Smooth muscle cell of the brain vasculature (primary cell): Measurements from ENCODE around the gene SMIM1.
"Not testable (repeated sequence)": the region's sequence is repeated elsewhere in the genome, so short reads cannot be mapped to it uniquely, and the experiment has no call there.

Experiments
- DNase-seq: peaks from one replicate; pipeline ENCODE4 v3.0.0-alpha.2; 2012; ENCODE audit warnings: low read depth, low spot score

SMIM1 gene

DNA sequence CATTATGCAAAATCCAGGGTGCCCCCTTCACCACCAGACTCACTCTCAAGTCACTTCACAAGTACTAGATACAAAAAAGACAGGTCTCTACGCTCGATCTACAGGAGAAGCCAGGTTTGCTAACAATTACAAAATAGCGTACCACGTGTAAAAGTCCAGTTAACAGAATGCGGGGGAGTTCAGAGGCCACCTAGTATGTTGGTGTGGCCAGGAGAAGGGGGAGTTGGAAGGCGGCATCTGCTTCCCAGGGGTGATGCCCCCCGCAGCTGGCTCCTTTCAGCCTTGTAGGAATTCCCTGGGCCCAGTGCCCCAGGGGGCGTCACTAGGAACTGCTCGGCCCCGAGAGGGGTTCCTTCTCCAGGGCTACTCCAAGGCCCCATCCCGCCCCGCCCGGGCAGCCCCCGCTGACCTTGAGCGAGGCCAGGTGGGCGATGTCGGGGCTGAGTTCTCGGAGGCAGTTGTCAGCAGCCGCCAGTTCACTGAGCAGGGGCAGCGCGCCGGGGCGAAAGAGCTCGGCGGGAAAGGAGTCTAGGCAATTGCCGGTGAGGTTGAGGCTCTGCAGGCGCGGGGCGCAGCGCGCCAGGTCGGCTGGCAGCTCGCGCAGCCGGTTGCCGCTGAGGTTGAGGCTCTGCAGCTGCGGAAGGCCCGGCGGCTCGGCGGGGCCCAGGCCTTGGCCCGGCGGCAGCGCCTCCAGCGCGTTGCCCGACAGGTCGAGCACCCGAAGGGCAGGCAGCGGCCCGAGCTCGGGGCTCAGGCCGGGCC is 23.1 kb downstream of the SMIM1 start:
- no peak for DNase-seq

DNA sequence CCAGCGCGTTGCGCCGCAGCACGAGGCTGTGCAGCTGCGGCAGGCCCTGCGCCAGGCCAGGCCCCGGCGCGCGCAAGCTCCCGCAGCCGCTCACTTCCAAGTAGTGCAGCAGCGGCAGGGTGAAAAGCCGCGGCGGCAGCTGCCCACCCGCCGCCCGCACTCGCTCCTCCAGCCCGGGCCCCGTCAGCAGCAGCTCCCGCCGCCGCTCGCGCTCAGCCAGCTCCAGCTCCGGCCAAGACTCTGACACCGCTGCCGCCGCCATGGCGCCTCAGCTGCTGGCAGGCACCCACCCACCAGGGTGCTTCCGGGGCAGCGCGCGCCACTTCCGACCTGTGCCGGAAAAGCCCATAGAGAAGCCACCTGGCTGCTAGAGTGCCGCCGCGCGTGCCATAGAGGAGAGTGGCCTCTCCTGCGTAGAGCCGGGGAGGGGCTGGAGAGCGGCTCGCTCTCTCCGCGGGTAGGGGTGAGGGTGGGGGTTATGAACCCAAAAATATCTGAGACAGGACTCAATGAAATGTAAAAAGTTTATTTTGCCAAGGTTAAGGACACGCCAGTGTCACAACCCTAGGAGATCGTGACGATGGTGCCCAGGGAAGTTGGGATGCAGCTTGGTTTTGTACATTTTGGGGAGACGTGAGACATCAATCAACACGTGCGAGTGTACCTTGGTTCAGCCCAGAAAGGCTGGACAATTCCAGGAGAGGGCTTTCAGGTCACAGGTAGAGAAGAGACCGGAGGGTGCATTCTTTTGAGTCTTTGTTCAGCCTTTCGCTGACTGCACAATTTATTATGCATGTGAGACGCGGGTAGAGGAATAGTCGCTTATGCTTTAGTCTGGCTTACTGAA is 23.9 kb downstream of the SMIM1 start, which contains the start of gene LRRC47:
Gene LRRC47, minus strand, starts transcription at position 284 of the 847 bp plus-strand sequence. Its CDS starts 22 bp downstream, at position 262.
- peak; percentile 57 for DNase-seq

DNA sequence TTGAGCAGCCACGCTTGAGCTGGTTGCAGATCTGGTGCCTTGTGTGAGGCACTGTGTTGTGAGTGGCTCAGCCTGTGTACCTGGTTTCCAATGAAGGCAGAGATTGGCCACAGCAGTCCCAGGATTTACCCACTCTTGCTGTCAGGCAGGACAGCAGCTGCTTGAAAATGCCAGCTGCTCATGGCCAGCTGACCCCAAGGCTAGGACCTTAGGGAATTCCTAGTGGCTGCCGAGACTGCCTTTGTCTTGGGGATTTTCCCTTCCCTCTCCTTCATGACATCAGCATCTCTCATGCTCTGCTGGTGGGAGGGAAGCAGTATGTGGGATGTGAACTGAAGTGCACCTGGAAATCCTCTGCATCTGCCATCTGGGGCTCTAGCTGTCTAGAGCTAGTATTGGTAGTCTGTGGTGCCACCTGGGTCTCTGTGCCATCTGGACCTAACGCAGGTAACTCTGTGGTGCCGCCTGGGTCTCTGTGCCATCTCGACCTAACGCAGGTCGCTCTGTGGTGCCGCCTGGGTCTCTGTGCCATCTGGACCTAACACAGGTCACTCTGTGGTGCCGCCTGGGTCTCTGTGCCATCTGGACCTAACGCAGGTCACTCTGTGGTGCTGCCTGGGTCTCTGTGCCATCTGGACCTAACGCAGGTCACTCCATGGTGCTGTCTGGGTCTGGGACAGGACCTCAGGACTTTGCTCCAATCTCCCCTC is 27.6 kb downstream of the SMIM1 start:
- no peak for DNase-seq

DNA sequence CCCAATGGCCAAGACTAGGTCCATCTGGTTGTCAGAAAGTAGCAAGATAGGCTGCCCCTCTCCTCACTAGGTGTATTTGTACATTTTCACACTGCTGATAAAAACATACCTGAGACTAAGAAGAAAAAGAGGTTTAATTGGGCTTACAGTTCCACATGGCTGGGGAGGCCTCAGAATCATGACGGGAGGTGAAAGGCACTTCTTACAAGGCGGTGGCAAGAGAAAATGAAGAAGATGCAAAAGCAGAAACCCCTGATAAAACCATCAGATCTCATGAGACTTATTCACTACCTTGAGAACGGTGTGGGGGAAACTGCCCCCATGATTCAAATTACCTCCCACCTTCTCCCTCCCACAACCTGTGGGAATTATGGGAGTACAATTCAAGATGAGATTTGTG is 28.2 kb downstream of the SMIM1 start:
- DNase-seq: not testable (repeated sequence)

DNA sequence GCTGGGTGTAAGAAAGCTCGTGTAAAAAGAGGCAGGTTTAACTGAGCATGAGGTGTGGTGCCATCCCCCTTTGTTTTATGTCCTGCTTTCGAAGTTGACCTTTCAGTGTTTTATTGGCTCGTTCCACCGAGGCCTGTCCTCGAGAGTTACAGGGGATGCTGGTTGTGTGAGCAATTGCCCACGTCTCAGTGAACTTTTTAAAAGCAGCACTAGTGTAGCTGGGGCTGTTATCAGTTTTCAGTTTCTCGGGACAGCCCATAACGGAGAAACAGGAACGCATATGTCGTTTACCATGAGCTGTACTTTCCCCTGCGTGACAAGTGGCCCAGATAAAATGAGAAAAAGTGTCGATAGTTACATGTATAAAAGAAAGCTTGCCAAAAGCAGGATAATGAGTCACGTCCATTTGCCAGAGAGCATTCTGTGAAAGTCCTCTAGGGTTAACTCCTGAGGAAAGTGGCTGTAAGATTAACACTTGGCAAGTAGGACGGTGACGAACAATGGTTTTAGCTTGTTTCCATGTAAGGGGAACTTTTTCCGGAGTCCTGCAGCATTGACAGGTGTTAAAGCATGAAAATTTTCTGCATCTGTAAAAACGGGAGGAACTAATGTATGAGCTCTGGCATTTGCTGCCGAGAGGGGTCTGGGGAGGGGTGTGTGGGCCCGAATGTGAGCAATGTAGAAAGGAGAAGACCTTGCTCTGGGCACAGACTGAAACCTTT is 31.5 kb downstream of the SMIM1 start:
- no peak for DNase-seq

DNA sequence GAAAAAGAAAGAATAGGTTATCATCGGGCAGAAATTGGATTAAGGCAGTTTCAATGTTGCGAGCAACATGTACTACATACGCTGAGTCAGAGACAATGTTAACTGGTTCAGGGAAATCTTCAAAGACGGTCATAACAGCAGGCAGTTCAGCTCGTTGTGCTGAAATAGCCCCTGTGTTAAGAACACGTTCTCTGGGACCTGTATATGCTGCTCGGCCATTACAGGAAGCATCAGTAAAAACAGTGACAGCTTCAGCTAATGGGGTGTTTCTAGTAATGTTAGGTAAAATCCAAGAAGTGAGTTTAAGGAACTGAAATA is 32.0 kb downstream of the SMIM1 start:
- DNase-seq: not testable (repeated sequence)

DNA sequence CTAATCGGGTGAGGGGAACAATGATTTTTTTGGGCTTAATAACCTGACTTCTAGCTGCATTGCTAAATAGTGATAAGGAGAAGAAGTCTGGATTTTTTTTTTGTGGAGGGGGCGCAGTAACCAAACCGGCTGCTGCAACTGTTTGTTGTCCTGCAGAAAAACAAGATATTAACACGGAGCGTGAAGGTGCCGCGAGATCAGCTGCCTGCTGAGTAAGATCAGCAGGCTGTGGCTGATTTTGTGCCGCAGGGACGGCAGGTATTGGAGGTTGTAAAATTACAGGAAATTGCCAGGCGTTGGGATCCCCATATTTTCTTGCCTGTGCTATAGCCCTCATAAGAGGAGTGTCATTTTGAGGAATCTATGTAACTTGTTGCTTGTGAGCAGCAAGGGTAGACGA is 32.5 kb downstream of the SMIM1 start:
- no peak for DNase-seq

DNA sequence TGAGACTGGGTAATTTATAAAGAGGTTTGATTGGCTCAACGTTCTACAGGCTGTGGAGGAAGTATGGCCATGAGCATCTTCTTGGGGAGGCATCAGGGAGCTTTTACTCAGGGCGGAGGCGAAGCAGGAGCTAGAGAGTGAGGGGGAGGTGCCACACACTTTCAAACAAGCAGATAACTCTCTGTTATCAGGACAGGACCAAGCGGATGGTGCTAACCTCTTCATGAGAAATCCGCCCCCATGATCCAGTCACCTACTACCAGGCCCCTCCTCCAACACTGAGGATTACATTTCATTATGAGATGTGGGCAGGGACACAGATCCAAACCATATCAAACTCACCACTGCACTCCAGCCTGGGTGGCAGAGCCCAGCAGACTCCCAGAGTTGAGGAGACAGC is 35.2 kb downstream of the SMIM1 start:
- DNase-seq: no peak

DNA sequence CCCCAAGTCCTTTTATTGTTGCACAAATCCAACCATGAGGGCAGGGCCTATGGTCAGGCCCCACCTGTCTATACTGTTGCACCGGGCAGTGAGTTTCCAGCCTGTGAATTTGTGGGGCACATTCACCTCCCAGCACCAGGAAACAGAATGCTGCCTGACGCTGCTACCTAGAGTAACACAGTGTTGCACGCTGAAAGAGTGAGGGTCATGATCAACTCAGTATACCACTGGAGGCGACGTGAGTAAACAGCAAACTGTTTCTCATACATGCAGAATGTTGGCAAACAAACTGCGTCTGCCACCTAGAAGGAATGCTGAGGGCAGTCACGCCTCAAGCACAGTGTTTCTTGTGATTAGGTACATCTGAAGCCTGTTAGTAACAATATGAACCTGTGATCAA is 37.1 kb downstream of the SMIM1 start:
- no peak for DNase-seq

DNA sequence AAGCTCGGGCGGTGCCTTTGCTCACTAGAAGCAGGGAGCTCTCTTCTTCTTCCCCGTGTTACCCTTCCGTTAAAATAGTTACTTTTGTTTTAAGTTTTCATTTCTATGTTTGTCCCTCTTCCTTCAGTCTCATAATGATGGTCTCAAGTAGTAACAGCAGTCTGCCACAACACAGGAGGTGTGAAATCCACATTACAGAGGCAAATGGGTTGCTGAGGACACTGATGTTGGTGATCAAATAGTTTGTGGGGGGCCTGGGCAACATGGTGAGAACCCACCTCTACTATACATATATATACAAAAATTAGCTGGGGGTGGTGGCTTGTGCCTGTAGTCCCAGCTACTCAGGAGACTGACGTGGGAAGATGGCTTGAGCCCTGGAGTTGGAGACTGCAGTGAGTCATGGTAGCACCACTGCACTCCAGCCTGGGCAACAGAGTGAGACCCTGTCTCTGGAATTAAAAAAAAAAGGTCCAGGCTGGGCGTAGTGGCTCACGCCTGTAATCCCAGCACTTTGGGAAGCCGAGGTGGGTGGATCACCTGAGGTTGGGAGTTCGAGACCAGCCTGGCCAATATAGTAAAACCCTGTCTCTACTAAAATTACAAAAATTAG is 37.7 kb downstream of the SMIM1 start:
- not testable (repeated sequence) for DNase-seq

DNA sequence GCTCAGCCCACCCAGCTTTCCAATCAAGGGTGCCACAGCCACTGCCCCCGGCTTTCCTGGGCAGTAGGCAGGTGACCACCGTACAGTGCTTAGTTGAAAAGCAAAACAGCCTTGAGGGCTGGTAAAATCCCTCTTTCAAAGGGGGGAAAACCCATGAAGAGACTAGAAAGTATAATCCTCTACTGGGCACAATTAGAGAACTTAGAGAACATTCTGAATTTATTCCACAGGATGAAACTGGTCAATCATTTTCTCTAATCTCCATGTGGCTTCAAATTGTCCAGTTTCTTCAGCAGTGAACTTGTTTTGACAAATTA is 39.0 kb downstream of the SMIM1 start:
- DNase-seq: no peak

DNA sequence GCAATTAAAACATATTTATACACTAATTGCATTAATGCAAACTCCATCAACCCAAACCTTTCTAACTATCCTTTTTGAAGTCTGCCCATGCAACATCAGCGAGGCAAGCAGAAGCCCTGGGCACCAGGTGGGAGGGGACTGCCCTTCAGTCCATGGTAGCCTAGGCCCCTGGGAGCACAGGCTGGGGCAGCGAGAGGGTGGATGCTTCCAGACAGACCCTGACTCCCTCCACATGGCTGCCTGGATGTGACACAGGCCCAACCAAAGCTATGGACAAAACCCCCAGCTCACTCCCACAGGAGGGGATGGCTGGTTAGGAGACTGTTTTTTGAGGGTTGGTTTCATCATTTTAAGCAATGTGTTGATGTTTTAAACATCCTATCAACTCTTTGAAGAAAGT is 41.5 kb downstream of the SMIM1 start:
- DNase-seq: no peak

DNA sequence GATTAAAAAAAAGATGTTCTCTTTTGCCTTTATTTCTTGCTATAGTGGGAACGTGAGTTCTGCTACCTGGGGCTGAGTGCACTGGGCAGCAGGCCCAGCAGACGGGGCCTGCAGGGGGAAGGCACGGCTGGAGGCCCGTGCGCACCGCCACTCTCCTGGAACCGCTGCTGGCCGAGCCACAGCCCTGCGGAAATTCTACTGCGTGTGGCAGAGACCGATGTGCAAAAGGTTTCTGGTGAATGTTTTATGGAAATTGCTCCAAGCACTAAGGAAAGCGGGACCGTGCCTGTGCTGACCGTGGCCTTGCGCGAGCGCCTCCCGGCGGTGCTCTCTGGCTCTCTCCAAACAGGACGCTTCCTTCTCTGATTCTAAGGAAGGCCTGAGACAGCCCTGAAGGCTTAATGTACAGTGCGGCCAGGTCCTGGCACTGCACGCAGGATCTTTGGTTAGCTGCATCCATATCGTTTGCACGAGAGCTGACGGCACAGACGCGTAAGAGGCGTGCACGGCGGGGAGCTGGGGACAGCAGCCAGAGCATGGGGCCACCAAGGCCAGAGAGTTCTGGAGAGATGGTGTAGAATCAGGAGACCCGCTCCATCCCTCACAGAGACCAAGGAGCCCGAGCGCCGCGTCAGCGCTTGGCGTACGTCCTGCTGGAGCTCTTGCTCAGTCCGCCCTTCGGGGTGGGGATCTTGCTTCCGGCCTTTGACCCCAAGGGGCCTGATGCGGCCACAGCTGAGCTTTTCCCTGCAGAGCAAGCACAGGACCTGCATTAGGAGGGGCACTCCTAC is 42.4 kb downstream of the SMIM1 start:
- DNase-seq: no peak

DNA sequence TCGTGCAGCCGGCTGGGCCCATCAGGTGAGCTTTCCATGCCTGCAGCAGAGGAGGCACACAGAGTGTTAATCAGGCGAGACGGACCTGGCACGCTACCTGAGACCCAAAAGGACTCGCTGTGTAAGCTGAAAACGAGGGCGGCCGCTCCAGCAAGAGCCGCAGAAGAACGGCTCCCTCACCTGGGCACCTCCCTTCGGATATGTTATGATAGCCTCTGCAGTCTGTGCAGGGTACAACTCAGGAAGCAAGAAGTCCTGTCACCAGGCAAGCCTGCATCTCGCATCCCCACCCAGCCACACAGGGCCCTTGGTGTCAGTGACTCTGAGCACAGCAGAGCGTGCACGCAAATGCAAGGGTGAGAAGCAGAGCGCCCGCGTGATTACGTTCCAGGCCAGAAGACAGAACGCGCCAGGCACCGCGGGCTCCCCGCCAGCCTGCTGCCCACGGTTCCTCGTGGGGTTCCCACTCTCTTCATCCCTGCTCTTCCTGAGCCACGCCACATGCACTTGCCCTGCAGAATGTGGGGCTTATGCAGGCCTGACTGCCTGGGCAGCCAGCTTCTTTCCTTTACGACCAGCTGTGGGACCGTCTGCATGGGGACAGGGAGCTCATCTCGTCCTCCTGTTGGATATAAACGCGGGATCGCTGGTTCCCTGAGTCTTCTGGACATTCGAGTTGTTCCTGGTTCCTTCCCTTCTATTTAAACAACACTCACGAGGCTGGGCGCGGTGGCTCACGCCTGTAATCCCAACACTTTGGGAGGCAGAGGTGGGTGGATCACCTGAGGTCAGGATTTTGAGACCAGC is 44.0 kb downstream of the SMIM1 start:
- DNase-seq: no peak

DNA sequence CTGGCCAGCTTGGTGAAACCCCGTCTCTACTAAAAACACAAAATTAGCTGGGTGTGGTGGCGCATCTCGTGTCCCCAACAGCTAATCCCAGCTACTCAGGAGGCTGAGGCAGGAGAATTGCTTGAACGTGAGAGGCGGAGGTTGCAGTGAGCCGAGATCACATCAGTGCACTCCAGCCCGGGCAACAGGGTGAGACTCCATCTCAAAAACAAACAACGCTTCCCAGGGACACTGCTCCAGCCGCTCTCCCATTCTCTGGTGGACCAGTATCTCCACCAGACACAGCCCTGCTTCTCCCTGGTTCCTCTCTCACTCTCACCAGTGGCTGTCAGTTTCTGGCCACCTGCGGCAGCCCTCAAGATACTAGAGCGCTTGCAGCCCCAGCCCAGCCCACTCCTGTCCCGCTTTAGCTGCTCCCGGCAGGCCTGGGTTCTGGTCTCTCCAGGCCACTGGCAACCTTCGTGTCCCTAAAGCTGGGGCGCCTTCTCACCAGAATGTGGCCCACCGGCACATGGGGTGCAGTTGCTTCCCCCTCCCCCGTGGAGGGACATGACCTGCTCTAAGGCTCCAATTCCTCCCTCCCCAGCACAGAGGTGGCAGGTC is 44.7 kb downstream of the SMIM1 start:
- DNase-seq: no peak

DNA sequence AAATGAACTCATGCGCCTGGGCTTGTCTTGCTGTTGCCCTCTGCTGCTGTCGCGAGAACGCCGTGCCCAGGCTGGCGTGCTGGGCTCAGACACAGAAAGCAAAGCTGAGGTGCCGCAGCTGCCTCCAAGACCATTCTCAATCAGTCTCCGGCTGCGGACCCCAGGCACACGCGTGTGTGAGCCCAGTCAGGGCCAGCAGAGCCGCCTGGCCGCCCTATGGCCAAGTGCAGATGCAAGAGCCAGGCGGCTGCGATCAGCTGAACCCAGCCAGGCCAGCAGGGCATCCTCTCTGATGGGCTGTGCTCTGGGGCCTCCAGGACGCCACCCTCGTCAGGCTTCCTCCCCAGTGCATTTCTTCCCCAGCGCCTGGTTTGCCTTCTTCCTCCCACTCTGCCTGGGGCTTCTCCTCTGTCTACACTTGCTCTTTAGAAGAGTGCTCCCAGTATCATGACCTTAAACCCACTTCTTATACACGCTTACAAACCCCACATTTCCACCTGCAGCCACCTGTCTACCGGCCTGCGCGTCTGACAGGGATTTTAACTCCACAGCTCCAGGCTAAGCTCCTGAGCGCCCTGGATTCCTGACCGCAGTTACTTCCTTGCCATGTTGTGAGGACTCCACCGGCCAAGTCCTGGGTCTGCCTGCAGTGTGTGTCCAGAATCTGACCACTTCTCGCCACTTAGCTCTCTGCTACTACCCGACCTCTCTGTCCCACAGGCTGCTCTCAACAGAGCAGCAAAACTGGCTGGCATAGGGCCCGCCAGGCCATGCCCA is 45.5 kb downstream of the SMIM1 start:
- DNase-seq: no peak

DNA sequence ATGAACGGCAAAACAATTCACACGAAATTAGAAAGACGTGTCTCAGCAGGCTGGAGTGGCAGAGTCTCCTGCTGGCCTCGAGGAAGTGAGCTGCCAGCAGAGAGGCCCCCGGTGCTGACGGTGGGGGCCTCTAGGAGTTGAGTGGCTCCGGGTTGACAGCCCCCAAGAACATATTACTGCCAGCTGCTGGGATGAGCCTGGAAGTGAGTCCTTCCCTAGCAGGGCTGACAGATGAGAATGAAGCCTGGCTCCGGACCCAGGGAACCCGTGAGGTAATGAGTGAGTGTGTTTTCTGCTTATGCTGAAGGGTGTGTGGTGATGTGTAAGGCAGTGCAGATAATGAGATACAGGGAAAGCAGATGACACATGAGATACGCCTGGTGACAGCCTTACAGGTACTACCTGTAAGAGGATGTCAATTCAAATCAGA is 47.2 kb downstream of the SMIM1 start:
- DNase-seq: no peak

DNA sequence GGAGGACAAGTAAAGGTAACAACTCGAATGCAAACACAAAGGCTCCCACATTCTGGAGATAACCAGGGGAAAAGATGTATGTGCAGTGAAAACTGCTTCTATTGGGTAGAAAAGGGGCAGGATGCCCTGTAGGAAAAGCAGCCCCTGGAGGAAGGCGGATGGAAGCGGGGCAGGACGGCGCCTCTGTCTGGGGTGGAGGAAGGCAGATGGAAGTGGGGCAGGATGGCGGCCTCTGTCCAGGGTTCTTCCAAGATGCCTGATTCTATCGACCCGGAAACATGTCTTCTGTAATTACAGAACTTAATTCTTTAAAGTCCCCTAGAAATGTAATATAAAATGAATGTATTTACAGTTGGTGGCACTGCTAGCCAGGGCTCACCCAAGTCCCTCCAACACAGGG is 47.8 kb downstream of the SMIM1 start:
- no peak for DNase-seq

DNA sequence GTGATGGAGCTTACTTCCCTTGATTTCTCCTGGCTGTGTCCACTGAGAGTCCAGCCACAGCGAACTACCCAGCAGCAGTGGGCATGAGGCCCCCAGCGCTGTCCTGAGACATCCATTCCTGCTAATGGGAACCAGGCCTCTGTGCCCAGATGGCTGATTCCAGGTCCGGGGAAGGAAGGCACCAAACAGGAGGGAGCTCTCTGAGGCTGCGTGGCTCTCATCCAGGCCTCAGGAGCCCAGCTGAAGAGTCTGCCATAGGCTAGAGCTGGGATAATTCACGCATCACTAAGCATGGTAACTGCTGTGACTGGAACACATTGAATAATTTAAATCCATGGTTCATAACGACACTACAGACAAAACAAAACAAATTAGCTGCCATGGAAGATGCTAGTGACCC is 48.5 kb downstream of the SMIM1 start:
- DNase-seq: no peak
